Fibroblast of lung (primary cell): Measurements from ENCODE around the gene EIF3F. TPM values are rescaled to one million over a fixed set of nuclear protein-coding genes. Genes with fewer than 3 reads are reported as not detected.

Experiments
- DNase-seq, 2 donors: peaks; one replicate each; pipeline versions ENCODE4 v3.0.0 to v3.0.0-alpha.2; 2010; ENCODE audit warnings: low read depth in 2 of 2
- H2AFZ ChIP-seq: 2 replicates; pipeline ENCODE4 v1.5.1; 2012; ENCODE audit warnings: low read length, control low read depth, inconsistent platforms
- H3K27ac ChIP-seq: 2 replicates; pipeline ENCODE4 v1.5.1; 2011; ENCODE audit warnings: low read length, control low read depth; ENCODE audit not compliant: insufficient read depth
- H3K27me3 ChIP-seq: 2 replicates; pipeline ENCODE4 v1.5.1; 2011; ENCODE audit warnings: mild to moderate bottlenecking, low read length; ENCODE audit not compliant: control insufficient read depth, insufficient read depth
- H3K36me3 ChIP-seq: 2 replicates; pipeline ENCODE4 v1.5.1; 2011; ENCODE audit warnings: low read length; ENCODE audit not compliant: control insufficient read depth, insufficient read depth
- H3K4me1 ChIP-seq: 2 replicates; pipeline ENCODE4 v1.5.1; 2011; ENCODE audit warnings: low read length; ENCODE audit not compliant: control insufficient read depth, insufficient read depth; ENCODE audit errors: extremely low read depth
- H3K4me2 ChIP-seq: 2 replicates; pipeline ENCODE4 v1.5.1; 2011; ENCODE audit warnings: low read length, control low read depth; ENCODE audit not compliant: insufficient read depth; ENCODE audit errors: extremely low read depth
- H3K4me3 ChIP-seq, 4 experiments: fragments of 200-600 bp in 1 of 4; sonication (generic) in 1 of 4; replicated peaks in 1 of 4; 2 replicates each; pipeline ENCODE4 v1.5.1; 2011 to 2016; ENCODE audit warnings: low read length in 4 of 4, low read depth in 3 of 4, mild to moderate bottlenecking in 3 of 4, control low read depth in 2 of 4, inconsistent platforms in 1 of 4, mixed read lengths in 1 of 4; ENCODE audit not compliant: insufficient read depth in 1 of 4; ENCODE audit errors: control extremely low read depth in 1 of 4
- H3K79me2 ChIP-seq: 2 replicates; pipeline ENCODE4 v1.5.1; 2012; ENCODE audit warnings: mild to moderate bottlenecking, low read length, inconsistent platforms; ENCODE audit not compliant: control insufficient read depth, insufficient read depth
- H3K9ac ChIP-seq: 2 replicates; pipeline ENCODE4 v1.5.1; 2011; ENCODE audit warnings: mild to moderate bottlenecking, low read length, control low read depth; ENCODE audit not compliant: insufficient read depth
- H3K9me3 ChIP-seq: 2 replicates; pipeline ENCODE4 v1.5.1; 2012; ENCODE audit warnings: low read depth, low read length; ENCODE audit not compliant: control insufficient read depth, insufficient read depth
- H4K20me1 ChIP-seq: 2 replicates; pipeline ENCODE4 v1.5.1; 2011; ENCODE audit warnings: low read length; ENCODE audit not compliant: control insufficient read depth, insufficient read depth; ENCODE audit errors: extremely low read depth
- CTCF ChIP-seq, 2 donors: IDR thresholded peaks in 1 of 2; conservative IDR thresholded peaks in 1 of 2; 1 replicate in 1 of 2; 2 replicates in 1 of 2; pipeline ENCODE4 v1.5.1; 2011 to 2012; ENCODE audit warnings: low read length in 2 of 2, control low read depth in 1 of 2, inconsistent platforms in 1 of 2, low read depth in 1 of 2, mild to moderate bottlenecking in 1 of 2
- EZH2 ChIP-seq: IDR thresholded peaks from 2 replicates; pipeline ENCODE4 v1.5.1; 2012; ENCODE audit warnings: low read length, control low read depth, mild to moderate bottlenecking; ENCODE audit errors: missing control alignments
- polyA minus RNA-seq: library from RNA; depleted of rRNA, polyadenylated mRNA; stranded (reverse); fragments of >200 nt; gene quantifications from 2 replicates; pipeline ENCODE4 v1.2.3, GENCODE V29; 2011; ENCODE audit warnings: low replicate concordance
- polyA plus RNA-seq, 2 donors: library from polyadenylated mRNA; depleted of rRNA in 1 of 2; stranded (reverse) in 1 of 2; unstranded in 1 of 2; fragments of >200 nt; gene quantifications; 2 replicates each; pipeline ENCODE4 v1.2.1, GENCODE V29; 2011 to 2012; ENCODE audit warnings: missing spikeins in 1 of 2
- total RNA-seq: library from RNA; depleted of rRNA; stranded (reverse); fragments of >200 nt; gene quantifications from 2 replicates; pipeline ENCODE4 v1.2.1, GENCODE V29; 2014

Gene EIF3F
- 291 and 303 TPM in 2 replicates for total RNA-seq
- polyA plus RNA-seq, result 323 and 345 TPM in 2 replicates
- polyA plus RNA-seq (2012), result 445 and 471 TPM in 2 replicates
- polyA minus RNA-seq, result 289 and 384 TPM in 2 replicates

DNA sequence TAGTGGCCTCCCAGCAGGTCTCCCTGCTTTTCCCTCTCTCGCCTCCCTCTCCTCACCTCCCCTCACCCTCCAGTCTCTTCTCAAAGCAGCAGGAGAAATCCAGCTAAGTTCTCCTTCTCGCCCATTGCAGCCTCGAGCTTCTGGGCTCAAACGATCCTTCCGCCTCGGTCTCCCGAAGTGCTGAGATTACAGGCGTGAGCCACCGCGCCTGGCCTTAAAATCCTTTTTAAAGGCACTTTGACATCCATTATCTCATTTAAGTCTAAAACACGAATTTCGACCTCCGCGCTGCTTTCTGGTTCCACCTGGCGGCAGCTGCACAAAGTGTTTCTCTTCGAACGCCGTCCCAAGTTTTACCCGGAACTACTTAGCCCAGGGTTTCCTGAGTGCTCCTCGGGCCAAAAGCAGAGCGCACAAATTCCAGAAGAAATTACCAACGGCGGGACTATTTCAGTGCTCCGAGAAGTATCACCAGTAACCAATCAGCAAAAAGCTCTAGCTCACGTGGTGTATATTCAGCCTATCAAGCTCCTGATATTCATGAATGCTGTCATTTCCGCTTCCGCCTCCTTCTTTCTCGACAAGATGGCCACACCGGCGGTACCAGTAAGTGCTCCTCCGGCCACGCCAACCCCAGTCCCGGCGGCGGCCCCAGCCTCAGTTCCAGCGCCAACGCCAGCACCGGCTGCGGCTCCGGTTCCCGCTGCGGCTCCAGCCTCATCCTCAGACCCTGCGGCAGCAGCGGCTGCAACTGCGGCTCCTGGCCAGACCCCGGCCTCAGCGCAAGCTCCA lies at the start of gene EIF3F:
Gene EIF3F (plus strand): TSS at position 570 of the 792 bp plus-strand sequence. CDS start 16 bp downstream, at position 586.
- DNase-seq, result peak; percentile 100
- TF ChIP-seq CTCF (conservative IDR thresholded peaks at IDR 0.05 in 1 of 2, IDR thresholded peaks at IDR 0.05 in 1 of 2; ENCODE audit: low read depth in 1 of 2, low read length in 2 of 2) (peak; percentile 82 to 84), EZH2 (no peak)
- Histone ChIP-seq H3K4me3 (peak within 1 kb of the TSS; percentile 71 to 100 (median 83)), H3K4me2 (peak within 1 kb of the TSS; percentile 94), H3K27ac (peak within 1 kb of the TSS; percentile 73), H3K79me2 (peaks cover 43% of the 10 kb centered on the region), H2AFZ (peak within 1 kb of the TSS; percentile 90), H3K4me1 (peaks cover 8% of the 10 kb centered on the region), H3K9ac (peak within 1 kb of the TSS; percentile 73), H3K27me3 (no peaks in the 10 kb centered on the region), H4K20me1 (no peaks in the 10 kb centered on the region), H3K9me3 (no peaks in the 10 kb centered on the region), H3K36me3 (peaks cover 5% of the 10 kb centered on the region)

DNA sequence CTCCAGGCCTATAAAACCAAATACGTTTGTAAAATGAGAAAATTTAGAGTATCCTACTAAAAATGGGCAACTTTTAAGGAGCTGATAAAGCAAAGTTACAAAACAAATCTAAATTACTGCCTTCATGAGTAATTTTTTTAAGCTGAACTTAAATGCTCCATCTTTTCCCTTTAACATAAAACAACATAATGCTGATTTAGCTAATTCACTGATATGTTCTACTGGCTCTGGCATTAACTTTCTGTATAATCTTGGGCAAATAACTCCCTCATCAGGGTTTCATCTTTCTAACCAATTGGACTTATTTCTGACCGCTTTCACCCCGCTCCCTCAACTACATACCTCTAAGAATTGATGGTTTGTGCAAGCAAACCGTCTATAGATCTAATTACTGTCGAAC lies 46.0 kb upstream of the EIF3F start:
- Histone ChIP-seq H3K4me2 (no peak overlapping the region), H3K9ac (no peak overlapping the region), H3K27me3 (no peaks in the 10 kb centered on the region), H3K27ac (no peak overlapping the region), H3K36me3 (no peaks in the 10 kb centered on the region), H3K4me3 (no peak overlapping the region), H4K20me1 (no peaks in the 10 kb centered on the region), H3K4me1 (no peaks in the 10 kb centered on the region), H2AFZ (no peak overlapping the region), H3K9me3 (no peaks in the 10 kb centered on the region), H3K79me2 (no peaks in the 10 kb centered on the region)
- no peak for TF ChIP-seq EZH2
- TF ChIP-seq CTCF (conservative IDR thresholded peaks at IDR 0.05 in 1 of 2, IDR thresholded peaks at IDR 0.05 in 1 of 2; ENCODE audit: low read depth in 1 of 2, low read length in 2 of 2), result no peak
- no peak for DNase-seq

DNA sequence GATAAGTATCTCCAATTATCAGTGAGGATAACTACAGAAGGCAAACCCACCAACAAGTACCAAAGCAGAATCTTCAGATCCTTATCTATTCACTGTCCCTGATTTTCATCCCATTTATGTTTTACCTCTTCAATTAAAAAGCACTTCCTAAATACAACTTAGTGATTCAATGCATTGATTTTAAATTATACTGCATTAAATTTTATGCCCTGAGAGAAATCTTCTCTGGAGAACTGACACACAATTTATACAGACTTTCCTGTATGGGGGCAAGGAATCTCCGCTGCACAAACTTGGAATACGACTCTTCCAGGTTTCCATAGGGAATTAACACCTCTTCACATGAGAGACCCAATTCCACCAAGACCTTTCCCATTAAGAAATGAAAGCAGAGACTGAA lies 45.5 kb upstream of the EIF3F start, which contains the start of gene OR10A3:
Gene OR10A3 (minus strand): TSS at position 101 of the 400 bp plus-strand sequence. CDS start 2,188 bp downstream, outside the sequence.
- H2AFZ ChIP-seq, result no peak within 1 kb of the TSS
- H3K4me2 ChIP-seq, result no peak within 1 kb of the TSS
- H3K4me1 ChIP-seq, result no peaks in the 10 kb centered on the region
- H4K20me1 ChIP-seq, result no peaks in the 10 kb centered on the region
- no peaks in the 10 kb centered on the region for H3K36me3 ChIP-seq
- H3K27me3 ChIP-seq, result no peaks in the 10 kb centered on the region
- DNase-seq, result no peak
- no peak for TF ChIP-seq CTCF (conservative IDR thresholded peaks at IDR 0.05 in 1 of 2, IDR thresholded peaks at IDR 0.05 in 1 of 2; ENCODE audit: low read depth in 1 of 2, low read length in 2 of 2)
- TF ChIP-seq EZH2, result no peak
- H3K27ac ChIP-seq, result no peak within 1 kb of the TSS
- H3K9ac ChIP-seq, result no peak within 1 kb of the TSS
- no peaks in the 10 kb centered on the region for H3K9me3 ChIP-seq
- H3K79me2 ChIP-seq, result no peaks in the 10 kb centered on the region
- no peak within 1 kb of the TSS for H3K4me3 ChIP-seq
